Activated T-helper 17 cell treated with anti-CD3 and anti-CD28 coated beads, Interleukin-2, amount 50 U/mL, for 72 hours (primary cell): ENCODE data around the gene PLK1. TPM values are rescaled to one million over a fixed set of nuclear protein-coding genes. Genes with fewer than 3 reads are reported as not detected.

Source experiments
- total RNA-seq, 2 donors: library from RNA; stranded (reverse); gene quantifications; one replicate each; pipeline ENCODE4 v1.2.3, GENCODE V29; 2022

Gene PLK1
- total RNA-seq, 2 donors from 2014 or later, result 64.0 to 104 TPM

Other genes with a start within 250 kb of the PLK1 start
- gene COG7, start 225.7 kb upstream of the PLK1 start, total RNA-seq, result 10 to 100 TPM; 21.2 to 29.4 TPM
- gene GGA2, start 168.4 kb upstream of the PLK1 start, total RNA-seq, result 100 to 1,000 TPM in 1 of 2 donors, 10 to 100 TPM in 1; 87.2 to 138 TPM
- 10 to 100 TPM; 23.1 to 25.3 TPM for gene EARS2, start 121.5 kb upstream of the PLK1 start, total RNA-seq
- 10 to 100 TPM; 42.1 to 58.2 TPM for gene UBFD1, start 121.2 kb upstream of the PLK1 start, total RNA-seq
- gene NDUFAB1, start 82.6 kb upstream of the PLK1 start, total RNA-seq, result 100 to 1,000 TPM in 1 of 2 donors, 10 to 100 TPM in 1; 76.9 to 152 TPM
- 10 to 100 TPM; 17.6 to 20.5 TPM for gene PALB2, start 37.6 kb upstream of the PLK1 start, total RNA-seq
- 10 to 100 TPM; 60.6 to 98.6 TPM for gene DCTN5, start 37.4 kb upstream of the PLK1 start, total RNA-seq
- not detected for gene ERN2, start 34.3 kb downstream of the PLK1 start, total RNA-seq
- not detected for gene CHP2, start 76.1 kb downstream of the PLK1 start, total RNA-seq
- 10 to 100 TPM; 76.0 to 87.7 TPM for gene PRKCB, start 157.1 kb downstream of the PLK1 start, total RNA-seq